K562 (cell line): ENCODE data around the gene EIF4E. TPM values are rescaled to one million over a fixed set of nuclear protein-coding genes. Genes with fewer than 3 reads are reported as not detected.
A peak's percentile ranks its signal among the peaks of the same experiment; 100 is the strongest.

ENCODE experiments used
- DLX4 ChIP-seq: fragments of 250-450 bp; sonication (Bioruptor Pico); IDR thresholded peaks from 2 replicates; pipeline ENCODE4 v1.6.1; 2021; ENCODE audit warnings: mild to moderate bottlenecking
- E2F4 ChIP-seq: sonication (generic); formaldehyde crosslinking; IDR thresholded peaks from 2 replicates; pipeline ENCODE4 v1.8.0; 2022; ENCODE audit warnings: mild to moderate bottlenecking, low read depth, missing genetic modification reagents
- ETV1 ChIP-seq: fragments of 450-650 bp; conservative IDR thresholded peaks from 2 replicates; pipeline ENCODE4 v1.6.1; 2016; ENCODE audit warnings: missing genetic modification characterization, control low read depth, low read depth, missing compliant biosample characterization
- HDAC8 ChIP-seq: fragments of 450-650 bp; IDR thresholded peaks from 2 replicates; pipeline ENCODE4 v1.6.1; 2016; ENCODE audit warnings: mild to moderate bottlenecking, missing genetic modification characterization, moderate library complexity, missing compliant biosample characterization
- HES1 ChIP-seq: fragments of 450-650 bp; IDR thresholded peaks from 2 replicates; pipeline ENCODE4 v1.6.1; 2016; ENCODE audit warnings: low read depth, mild to moderate bottlenecking, moderate library complexity
- IFI16 ChIP-seq: fragments of 250-450 bp; sonication (Bioruptor Pico); IDR thresholded peaks from 2 replicates; pipeline ENCODE4 v2.1.2; 2022; ENCODE audit warnings: mild to moderate bottlenecking, inconsistent platforms
- L3MBTL2 ChIP-seq: fragments of 450-650 bp; IDR thresholded peaks from 2 replicates; pipeline ENCODE4 v1.6.1; 2016; ENCODE audit warnings: mild to moderate bottlenecking, moderate library complexity
- MCM2 ChIP-seq: fragments of 450-650 bp; IDR thresholded peaks from 2 replicates; pipeline ENCODE4 v1.6.1; 2017; ENCODE audit warnings: low read depth, mild to moderate bottlenecking
- RBM34 ChIP-seq: fragments of 200-400 bp; formaldehyde crosslinking; IDR thresholded peaks from 2 replicates; pipeline ENCODE4 v1.6.1; 2018; ENCODE audit warnings: low read length, borderline replicate concordance; ENCODE audit not compliant: insufficient read depth
- STAG1 ChIP-seq: sonication (generic); formaldehyde crosslinking; IDR thresholded peaks from 2 replicates; pipeline ENCODE4 v1.5.0; 2020; ENCODE audit warnings: missing genetic modification reagents, borderline replicate concordance
- TARDBP ChIP-seq: fragments of 450-650 bp; IDR thresholded peaks from 2 replicates; pipeline ENCODE4 v1.6.1; 2016
- THAP12 ChIP-seq: fragments of 250-450 bp; sonication (Bioruptor Pico); IDR thresholded peaks from 2 replicates; pipeline ENCODE4 v1.9.0; 2021; ENCODE audit warnings: mild to moderate bottlenecking, inconsistent platforms
- U2AF1 ChIP-seq: fragments of 200-400 bp; formaldehyde crosslinking; optimal IDR thresholded peaks from 2 replicates; pipeline ENCODE3; 2017; ENCODE audit warnings: mild to moderate bottlenecking, low read depth, low read length, moderate library complexity
- ZBTB2 ChIP-seq: fragments of 450-650 bp; IDR thresholded peaks from 2 replicates; pipeline ENCODE4 v1.6.1; 2016; ENCODE audit warnings: antibody characterized with exemption
- ZNF444 ChIP-seq: fragments of 250-450 bp; sonication (Bioruptor Pico); IDR thresholded peaks from 2 replicates; pipeline ENCODE4 v1.4.0; 2020; ENCODE audit warnings: mild to moderate bottlenecking, moderate library complexity
- ZNF639 ChIP-seq, 2 experiments: fragments of 200-800 bp in 1 of 2; sonication (Bioruptor generic) in 1 of 2; sonication (generic) in 1 of 2; formaldehyde crosslinking in 1 of 2; IDR thresholded peaks in 1 of 2; conservative IDR thresholded peaks in 1 of 2; 2 replicates each; pipeline versions ENCODE4 v1.5.0 to v1.6.1; 2016 to 2020; ENCODE audit warnings: missing compliant biosample characterization in 1 of 2, missing genetic modification characterization in 1 of 2, missing genetic modification reagents in 1 of 2
- ZNF717 ChIP-seq: fragments of 250-450 bp; sonication (Bioruptor Pico); IDR thresholded peaks from 2 replicates; pipeline ENCODE4 v1.5.0; 2021
- ZNF76 ChIP-seq: fragments of 250-450 bp; sonication (Bioruptor Pico); IDR thresholded peaks from 2 replicates; pipeline ENCODE4 v1.4.0; 2020; ENCODE audit warnings: mild to moderate bottlenecking, moderate library complexity, borderline replicate concordance
- polyA plus RNA-seq, 8 experiments: library from polyadenylated mRNA; depleted of rRNA in 4 of 8; stranded (reverse) in 5 of 8; unstranded in 3 of 8; fragments of >200 nt; fragmentation: Nextera tagmentation in 2 of 8; fragmentation: Illumina TruSeq in 1 of 8; extraction: Ambion mirVana in 2 of 8; extraction: Trizol in 1 of 8; gene quantifications; 2 replicates each; pipeline versions ENCODE4 v1.2.1 to v1.2.3, GENCODE V29; 2011 to 2014; ENCODE audit warnings: inconsistent platforms in 1 of 8, missing spikeins in 1 of 8
- total RNA-seq, 7 experiments: library from RNA; depleted of rRNA in 6 of 7; stranded (reverse); fragments of >200 nt in 6 of 7; fragmentation: Illumina TruSeq in 2 of 7; extraction: Trizol in 2 of 7; gene quantifications; 2 replicates each; pipeline versions ENCODE4 v1.2.1 to v1.2.3, GENCODE V29; 2011 to 2021; ENCODE audit warnings: low replicate concordance in 1 of 7

The EIF4E gene
- total and polyA plus RNA-seq, 9 of the 15 experiments (the other 6 are each of a cell fraction or from before 2014, with no cell fraction given): 164 to 489 (median 179) TPM

GRCh38 chr4:98928505-98929340, at the start of gene EIF4E (continued):
- TF ChIP-seq E2F4 (CRISPR knock-in tag) (0 out of 2 replicates have a peak, but pooled peaks have one; percentile 43), THAP12 (peak; percentile 42; the same call in 1 of the 2 replicates), ZNF444 (no peak), TARDBP (no peak), RBM34 (no peak), ETV1 (tag) (0 out of 2 replicates have a peak, but pooled peaks have one; percentile 14), MCM2 (no peak), ZBTB2 (peak; percentile 76; the same call in 1 of the 2 replicates), ZNF76 (0 out of 2 replicates have a peak, but pooled peaks have one; percentile 30), U2AF1 (peak; percentile 22), HDAC8 (tag) (no peak; the same call in 1 of the 2 replicates), ZNF639 (CRISPR knock-in tag; conservative IDR thresholded peaks at IDR 0.05 in 1 of 2, IDR thresholded peaks at IDR 0.05 in 1 of 2) (peak in 1 of 2 experiments; percentile 28; a peak in 1 of 4 replicates), IFI16 (CRISPR knock-in tag) (no peak), L3MBTL2 (peak; percentile 41), DLX4 (CRISPR knock-in tag) (no peak), STAG1 (CRISPR knock-in tag) (no peak), HES1 (no peak), ZNF717 (CRISPR knock-in tag) (no peak)
